HG03457 (cell line): ENCODE measurements around the gene ELMOD3.
"Not testable (repeated sequence)": the region's sequence is repeated elsewhere in the genome, so short reads cannot be mapped to it uniquely, and the experiment has no call there.

Experiments
- ATAC-seq: cut with Tn5 transposase; IDR thresholded peaks from one replicate; pipeline ENCODE4 v1.9.1; 2021; ENCODE audit warnings: moderate number of reproducible peaks; ENCODE audit not compliant: unreplicated experiment

ELMOD3 gene

DNA sequence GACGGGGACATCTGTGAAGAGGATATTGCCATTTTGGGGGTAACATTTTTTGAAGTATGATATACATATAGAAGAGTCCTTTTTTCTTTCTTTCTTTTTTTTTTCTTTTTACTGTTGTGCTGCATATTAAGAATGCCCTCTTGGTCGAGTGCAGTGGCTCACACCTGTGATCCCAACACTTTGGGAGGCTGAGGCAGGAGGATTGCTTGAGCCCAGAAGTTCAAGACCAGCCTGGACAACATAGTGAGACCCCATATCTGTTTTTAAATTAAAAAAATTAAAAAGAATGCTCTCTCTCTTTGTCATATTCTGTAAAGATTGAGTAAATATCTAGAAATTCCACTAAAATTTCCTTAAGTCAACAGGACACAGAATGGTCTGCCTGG, 67.5 kb downstream of the ELMOD3 start:
- ATAC-seq: no peak

DNA sequence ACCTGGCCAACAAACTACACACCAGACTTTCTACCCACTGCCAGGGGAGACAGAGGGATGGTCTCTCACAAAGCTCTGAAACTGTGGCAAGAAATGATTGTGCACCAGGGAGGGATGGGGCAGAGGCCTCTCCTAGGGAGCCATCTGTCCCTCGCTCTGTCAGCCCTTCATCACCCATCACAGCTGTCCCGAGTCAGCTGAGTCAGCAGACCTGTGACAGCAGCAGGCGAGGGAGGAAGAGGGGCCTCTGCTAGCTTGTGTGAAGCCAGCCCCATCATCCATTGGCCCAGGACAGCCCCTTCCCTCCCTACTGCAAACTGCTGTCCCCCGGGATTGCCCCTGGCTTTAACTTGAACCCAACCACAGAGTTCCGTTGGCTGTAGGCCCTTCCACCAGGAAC, 69.0 kb downstream of the ELMOD3 start:
- ATAC-seq: no peak

DNA sequence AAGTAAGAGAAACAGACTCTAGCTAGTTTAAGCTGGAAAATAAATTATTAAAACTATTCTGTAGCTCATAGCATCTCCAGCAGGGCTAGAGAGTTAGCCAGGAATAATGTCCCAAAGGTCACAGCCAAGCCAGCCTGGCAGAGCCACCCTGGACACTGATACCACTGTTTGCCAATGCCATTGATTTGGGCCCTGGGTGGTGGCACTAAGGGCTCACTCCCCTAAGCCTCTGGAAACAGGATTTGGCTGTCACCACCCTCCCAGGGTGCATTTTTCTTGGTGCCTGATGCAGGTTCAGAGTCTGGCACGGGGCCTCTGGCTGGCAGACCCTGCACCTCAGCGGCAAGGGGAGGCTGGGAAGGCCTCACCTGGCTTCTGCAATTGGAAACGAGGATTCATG, 71.0 kb downstream of the ELMOD3 start:
- no peak for ATAC-seq

DNA sequence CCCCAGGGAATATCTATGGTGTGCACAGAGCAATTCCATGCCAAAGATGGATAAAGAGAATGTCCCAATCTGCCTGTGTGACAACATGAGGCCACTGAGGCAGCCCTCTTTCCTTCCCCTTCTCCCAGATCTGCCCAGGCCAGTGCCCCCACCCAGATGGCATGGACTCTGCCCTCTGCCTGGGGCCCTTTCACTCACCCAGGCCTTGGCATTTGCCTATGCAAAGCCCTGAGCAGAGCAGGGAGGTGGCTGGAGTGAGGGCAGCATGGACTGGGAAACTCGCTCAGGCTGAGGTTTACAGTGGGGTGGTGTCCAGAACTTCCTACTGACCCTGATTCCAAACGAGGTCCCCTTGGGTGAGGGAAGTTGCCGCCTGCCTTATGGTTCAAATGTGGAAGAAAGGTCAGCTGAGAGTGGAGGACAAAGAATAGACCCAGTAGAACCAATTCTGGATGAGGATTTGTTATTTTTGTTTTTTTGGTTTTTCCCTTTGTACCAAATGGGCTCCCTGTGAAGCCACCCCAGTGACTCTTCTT, 72.8 kb downstream of the ELMOD3 start:
- no peak for ATAC-seq

DNA sequence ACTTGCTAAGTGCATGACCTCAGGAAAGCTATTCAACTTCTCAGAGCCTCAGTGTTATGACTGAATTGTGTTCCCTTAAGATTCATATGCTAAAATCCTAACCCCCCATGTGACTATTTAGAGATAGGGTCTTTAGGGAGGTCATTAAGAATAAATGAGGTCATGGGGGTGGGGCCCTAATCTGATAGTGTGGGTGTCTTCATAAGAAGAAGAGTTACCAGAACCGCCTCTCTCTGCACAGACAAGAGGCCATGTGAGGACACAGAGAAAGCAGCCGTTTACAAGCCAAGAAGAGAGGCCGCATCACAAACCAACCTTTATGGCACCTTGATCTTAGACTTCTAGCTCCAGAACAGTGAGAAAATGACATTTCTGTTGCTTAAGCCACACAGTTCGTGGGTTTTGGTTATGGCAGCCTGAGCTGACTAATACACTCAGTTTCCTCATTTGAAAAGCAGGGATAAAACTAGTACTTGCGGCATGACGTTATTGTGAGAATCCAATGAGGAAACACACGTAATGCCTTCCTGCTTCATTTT, 73.8 kb downstream of the ELMOD3 start:
- ATAC-seq: no peak

DNA sequence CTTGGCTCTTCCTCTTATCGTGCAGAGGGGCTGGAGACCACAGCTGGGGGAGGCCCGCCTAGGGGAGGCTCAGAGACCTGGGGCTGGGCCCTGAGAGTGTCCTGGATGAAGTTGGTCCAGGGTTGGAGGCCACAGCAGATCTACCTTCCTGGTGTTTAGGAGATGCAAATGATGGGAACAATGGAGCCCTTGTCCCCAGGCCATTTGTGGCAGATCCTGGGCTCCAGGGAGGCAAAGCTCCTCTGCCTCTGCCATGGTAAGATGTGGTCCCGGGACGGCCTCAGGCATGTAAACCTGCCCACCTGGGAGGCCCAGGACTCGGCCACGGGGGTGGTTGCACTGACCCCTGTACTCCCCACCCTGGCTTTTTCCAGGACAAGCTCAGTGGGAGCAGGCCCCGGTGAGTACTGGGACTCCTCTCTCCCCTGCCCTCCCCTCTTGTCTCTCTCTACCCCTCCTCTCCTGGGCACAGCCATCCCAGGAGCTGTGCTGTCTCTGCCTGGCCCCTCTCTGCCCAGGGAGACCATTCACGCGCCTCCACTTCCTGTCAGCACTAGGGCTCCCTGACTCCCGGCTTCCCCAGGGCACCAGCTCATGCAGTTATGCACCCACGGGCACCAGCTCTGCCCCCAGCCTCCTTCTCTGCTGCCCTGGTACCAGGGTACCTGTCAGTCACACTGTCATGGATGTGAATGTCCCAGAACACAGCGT, 74.8 kb downstream of the ELMOD3 start:
- no peak for ATAC-seq

DNA sequence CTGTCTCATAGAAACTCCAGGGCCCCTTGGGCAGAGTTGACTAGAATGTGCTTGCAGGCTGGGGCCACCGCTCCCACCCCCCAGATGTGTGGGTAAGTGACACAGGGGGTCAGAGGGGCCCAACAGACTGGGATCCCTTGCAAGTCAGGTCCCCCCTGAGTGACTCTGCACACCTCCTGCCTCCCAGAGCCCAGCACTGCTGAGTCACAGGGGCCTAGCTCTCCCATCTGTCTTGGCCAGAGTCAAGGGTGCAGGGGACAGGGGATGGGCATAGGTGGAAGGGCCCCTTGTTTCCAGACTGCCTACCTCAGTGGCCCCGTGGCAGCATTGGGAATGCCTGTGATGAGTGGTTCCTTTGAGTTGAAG, 75.3 kb downstream of the ELMOD3 start:
- ATAC-seq: no peak

DNA sequence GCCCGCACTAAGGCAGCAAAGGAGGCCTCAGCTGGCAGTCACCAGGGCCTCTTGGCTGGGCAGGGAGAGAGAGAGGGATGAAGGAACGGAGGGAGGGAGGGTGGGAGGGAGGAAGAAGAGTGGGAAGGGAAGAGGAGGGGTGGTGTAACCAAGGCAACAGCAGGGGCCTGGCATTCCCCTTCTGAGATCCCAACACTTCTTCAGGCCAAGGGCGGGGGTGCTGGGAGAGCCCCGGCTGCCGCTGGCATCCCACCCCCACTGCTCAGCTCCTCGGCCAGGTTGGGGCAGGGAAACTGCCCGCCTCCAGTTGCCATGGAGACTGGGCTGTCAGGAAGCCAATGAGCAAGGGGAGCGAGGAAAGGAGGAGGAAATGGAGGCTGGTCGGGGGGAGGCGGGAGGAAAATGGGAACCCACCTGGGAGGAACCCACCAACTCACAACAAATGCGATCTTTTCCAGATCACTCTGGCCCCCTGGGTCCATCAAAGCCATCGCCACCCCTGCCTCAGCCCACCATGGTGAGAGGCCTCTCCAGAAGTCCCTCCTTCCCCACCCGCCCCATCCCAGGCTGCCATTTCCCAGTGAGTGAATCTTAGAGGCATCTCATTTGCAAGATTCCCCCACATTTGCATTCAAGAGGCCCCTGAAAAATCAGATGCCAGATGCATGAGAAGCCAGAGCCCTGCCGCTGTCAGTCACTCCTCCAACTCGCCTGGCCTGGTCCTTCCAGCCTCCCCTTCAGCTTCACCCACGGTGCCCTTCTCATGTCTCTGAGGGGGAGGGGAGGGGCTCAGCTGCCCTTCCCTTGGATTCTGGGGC, 76.4 kb downstream of the ELMOD3 start:
- no peak for ATAC-seq

DNA sequence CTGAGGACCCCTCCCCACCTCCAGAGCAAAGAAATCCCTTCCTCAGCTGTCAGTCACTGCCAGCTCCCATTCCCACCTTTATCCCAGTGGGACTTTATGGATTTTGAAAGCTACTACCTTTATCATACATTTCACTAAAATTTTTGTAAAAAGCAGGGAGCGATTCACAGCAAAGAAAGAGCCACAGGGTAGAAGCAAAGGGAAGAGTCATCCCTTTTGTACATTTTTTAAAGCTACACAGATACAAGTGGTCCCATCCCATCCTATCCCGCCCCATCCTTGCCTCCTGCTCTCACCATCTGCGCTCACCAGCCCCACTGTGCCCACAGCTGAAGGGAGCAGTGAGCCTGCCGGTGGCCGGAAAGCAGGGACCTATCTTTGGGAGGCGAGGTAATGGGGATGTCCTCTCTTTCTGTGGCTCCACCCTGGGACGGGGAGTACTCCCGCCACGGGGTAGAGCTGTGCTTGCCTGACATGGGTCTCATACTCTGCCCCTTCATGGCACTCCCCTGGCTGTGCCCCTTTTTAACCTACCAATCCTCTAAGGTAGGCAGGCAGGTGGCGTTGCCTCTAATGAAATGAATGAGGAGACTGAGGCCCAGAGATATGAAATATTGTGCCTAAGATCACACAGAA, 77.1 kb downstream of the ELMOD3 start:
- no peak for ATAC-seq

DNA sequence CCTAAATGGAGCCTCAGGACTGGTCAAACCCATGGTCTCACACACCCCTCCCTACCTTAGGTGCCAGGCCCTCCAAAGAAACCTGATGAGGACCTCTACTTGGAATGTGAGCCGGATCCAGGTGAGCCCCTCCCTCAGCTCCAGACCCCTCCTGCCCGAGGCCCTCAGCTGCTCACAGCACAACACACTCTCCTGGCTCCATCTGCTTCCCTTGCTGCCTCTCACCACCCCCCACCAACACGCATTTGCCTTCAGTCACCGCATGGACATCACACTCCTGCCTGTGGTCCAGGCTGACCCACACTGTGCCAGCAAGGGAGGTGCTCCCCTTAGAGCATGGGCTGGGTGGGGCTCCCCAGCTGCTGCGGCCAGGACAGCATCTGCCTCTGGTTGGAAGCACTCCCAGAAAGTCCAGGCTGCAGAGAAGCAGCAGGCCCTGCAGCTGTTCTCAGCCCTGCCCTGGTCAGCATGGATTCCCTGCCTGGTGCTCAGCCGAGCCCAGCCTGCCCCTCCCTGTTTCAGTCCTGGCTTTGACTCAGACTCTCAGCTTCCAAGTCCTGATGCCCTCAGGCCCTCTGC, 79.0 kb downstream of the ELMOD3 start:
- ATAC-seq: no peak

DNA sequence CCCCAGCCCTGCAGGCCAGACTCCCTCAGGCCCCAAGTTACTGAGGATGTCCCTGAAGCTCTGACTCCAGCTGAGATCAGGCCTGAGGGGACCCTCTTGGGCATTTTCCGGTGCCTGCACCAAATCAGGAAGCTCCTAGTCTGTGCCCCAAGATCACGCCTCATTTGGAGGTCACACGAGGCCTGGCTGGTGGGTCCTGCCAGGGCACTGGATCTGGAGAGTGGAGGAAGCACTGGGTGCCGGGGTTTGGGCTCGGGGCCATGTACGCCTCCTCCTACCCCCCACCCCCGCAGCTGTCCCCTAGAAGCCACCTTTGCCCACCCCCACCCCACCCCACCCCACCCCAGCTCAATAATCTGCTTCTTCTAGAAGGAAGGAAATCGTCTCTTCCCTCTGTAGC, 80.1 kb downstream of the ELMOD3 start:
- ATAC-seq: no peak

DNA sequence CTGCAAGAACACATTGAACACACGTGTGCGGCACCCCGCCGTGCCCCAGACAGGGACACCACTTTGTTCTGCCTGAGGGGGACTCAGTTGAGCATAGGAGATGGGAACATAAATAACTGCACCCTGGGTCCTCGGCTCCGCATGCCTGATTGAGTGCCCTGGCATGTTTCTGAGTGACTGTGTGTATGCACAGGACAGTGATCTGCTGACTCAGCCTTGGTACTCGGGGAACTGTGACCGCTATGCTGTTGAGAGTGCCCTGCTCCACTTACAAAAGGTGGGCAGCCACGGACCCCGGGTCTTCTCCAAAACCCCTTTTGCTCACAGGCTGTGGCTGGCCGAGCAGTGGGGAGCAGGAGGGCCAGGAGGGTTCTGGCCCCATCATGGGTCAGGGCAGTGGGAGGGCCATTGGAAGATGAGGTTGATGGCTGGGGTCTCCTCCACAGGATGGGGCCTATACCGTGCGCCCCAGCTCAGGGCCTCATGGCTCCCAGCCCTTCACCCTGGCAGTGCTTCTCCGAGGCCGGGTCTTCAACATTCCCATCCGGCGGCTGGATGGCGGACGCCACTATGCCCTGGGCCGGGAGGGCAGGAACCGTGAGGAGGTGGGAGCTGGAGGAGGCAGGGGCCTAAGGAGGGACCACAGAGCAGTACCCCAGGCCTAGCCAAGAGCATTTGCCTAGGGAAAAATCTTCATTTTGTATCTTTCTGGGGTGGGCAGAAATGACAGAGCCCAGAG, 80.8 kb downstream of the ELMOD3 start:
- no peak for ATAC-seq

DNA sequence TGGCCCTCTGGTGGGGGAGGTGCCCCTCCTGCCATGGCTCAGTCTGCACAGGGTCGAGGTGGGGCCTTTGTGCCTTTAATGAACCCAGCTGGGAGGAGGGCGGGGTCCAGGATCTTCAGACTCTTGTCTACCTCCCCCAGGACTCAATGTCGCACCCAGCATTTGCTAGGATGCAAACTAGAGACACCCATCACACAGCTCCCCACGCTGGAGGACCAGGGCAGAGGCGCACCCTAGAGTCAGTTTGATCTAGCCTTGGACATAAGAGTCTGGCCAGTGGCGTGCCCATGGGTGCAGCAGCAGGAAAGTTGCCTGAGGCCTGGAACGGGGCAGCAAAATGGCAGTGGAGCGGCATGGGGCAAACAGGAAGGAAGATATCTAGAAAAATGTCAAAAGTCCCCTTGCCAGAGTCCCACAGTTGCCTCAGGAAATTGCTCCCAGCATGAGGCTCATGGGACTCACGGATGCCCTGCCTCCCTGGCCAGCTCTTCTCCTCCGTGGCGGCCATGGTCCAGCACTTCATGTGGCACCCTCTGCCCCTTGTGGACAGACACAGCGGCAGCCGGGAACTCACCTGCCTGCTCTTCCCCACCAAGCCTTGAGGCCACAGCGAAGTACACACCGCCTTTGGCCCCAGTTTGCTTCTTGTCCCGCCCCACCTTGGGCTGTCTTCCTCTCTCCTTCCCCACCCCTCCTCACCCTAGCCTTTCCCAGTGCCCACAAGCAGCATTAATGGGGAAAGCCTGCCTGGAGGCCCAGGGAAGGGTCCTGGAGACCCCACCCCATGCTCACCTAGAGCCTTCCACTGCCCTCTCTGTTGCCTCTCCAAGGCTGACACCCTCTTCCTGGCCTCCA, 81.6 kb downstream of the ELMOD3 start:
- no peak for ATAC-seq

DNA sequence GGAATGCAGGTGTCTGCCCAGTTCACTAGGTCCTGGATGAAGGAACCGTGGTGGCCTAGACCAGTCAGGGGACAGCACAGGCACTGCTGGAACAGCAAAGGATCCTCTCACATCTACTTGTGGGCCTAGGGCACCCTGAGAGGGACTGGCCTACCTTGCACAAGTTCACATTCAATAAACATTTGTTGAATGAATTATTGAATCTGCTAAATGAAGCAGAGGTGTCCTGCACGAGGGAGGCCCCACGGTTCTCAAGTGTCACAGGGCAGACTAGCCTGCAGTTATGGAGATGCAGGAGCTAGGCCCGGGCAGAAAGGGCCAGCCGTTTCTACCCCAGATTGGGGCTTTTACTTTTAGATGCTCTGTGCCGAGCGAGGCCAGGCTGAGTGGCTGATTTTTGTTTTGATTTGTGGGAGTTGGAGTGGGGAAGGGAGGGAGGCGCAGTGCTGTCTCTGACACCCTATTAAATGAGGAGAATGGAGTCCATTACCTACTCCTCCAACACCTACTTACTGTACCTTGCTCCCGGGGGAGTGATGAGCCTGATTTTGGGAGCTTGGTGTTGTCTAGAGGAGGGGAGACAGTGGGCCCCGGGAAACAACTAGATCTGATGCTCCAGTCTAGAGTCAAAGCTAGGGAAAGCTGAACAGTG, 82.4 kb downstream of the ELMOD3 start:
- no peak for ATAC-seq

DNA sequence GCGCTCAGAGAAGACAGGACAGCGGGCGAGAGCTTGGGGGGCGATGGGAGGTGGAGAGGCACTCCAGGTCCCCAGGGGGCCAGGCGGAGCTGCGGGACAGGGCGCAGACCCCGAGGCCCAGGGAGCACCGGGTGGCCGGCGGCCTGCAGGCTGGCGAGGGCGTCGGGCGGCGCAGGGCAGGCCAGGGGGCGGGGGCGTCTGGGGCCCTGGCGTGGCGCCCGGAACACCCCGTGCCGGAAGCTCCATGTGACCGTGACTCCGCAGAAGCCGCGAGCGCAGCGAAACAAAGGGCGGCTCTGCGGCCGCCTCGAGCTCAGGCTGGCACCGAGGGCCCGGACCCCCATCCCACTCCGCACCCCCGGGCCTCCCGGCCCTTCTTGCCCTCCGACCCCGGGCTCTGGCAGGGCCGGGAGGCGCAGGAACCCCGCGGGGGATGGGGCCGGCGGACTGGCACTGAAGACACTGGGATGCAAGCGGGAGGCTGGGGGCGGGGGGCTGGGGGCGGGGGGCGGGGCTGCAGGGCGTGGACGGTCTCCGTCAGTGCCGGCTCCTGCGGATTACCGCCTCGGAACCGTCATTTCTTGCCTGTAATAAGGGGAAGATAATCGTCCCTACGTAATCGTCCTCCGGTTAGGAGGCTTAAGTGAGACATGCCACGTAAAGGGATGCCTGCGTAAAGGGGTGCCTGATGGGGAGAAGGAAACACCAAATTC, 83.1 kb downstream of the ELMOD3 start:
- ATAC-seq: peak; percentile 65

DNA sequence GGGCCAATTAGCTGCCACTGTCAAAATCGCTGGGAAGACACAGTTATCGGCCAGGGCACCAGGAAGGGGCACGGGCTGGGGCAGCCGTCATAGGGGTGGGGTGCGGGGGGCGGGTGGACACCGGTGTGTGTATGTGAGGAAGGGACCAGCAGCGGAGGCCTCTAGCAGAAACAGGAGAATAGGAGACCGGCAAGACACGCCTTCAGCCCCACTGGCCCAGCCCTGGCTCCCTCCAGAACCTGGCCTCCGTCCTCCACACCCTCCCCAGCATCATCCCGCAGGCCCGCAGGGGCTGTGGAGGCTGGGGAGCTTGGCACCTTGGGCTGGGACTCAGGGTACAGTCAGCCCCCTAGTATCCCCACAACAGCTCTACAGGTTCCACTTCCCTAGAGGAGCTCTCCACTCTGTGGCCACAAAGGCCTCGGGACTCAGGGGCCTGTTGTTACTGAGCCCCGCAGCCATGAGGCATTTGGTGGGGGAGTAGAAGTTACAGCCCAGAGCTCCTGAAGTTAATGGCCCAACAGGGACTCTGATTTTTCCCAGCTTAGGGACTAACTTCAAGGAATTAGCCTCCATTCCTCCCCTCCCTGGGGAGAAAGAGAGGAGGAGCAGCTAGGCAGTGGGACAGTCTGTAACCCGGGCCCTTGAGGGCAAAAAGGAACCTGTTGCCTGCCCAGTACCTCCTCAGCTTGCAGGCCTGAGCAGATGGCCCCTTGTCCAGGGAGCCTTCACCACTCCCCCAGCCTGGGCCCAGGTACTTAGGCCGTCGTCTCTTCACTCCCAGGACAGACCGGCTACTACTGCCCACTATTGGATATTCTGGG, 83.8 kb downstream of the ELMOD3 start:
- ATAC-seq: no peak

DNA sequence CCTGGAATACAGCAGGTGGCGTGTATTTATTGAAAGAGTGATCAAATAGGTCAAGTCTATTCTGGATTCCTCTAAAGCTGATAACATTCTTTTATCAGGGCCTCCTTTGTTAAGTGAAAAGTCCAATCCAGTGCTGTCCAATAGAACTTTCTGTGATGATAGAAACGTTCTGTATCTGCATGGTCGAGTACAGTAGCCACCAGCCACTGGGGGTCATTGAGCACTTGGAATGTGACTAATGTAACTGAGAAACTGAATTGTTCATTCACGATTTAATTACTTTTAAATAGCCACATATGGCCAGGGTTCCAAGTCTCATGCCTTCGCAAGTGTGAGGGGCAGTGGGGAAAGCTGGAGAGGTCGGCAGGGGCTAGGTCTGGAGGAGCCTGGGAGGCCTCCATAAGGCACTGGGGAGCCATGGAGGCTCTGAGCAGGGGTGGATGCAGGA, 84.5 kb downstream of the ELMOD3 start:
- ATAC-seq: no peak

DNA sequence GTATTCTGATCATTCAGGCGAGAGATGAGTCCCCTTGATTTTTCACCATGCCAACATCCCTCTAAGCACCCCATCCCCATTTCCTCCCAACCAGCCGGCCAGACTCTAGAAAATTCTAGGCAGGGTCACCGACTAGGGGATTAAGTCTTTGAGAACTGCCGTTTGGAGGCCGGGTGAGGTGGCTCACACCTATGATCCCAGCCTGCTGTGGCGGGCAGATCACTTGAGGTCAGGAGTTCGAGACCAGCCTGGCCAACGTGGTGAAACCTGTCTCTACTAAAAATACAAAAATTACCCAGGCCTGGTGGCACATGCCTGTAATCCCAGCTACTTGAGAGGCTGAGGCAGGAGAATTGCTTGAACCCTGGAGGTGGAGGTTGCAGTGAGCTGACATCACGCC, 85.0 kb downstream of the ELMOD3 start:
- ATAC-seq: not testable (repeated sequence)
